AG04449 (cell line): Measurements from ENCODE around the gene EIPR1.

Source experiments
- CTCF ChIA-PET: fragments of 350-600 bp; formaldehyde crosslinking; extraction: SDS; loops from one replicate; lab custom pipeline; 2021; ENCODE audit warnings: antibody characterized with exemption; lab: Yijun Ruan, JAX
- POLR2A ChIA-PET: fragments of 400-600, 350-600 bp; formaldehyde crosslinking; extraction: SDS; loops from one replicate; lab custom pipeline; 2020; ENCODE audit warnings: antibody characterized with exemption, inconsistent platforms; lab: Yijun Ruan, JAX
- DNase-seq: peaks from one replicate; pipeline ENCODE4 v3.0.0-alpha.2; 2010; ENCODE audit warnings: low read depth, low spot score
- H3K4me3 ChIP-seq: 2 replicates; pipeline ENCODE4 v1.5.1; 2011; ENCODE audit warnings: low read depth, mild to moderate bottlenecking, control low read depth, low read length
- CTCF ChIP-seq: IDR thresholded peaks from one replicate; pipeline ENCODE4 v1.5.1; 2011; ENCODE audit warnings: mild to moderate bottlenecking, moderate library complexity, low read length, control low read depth, inconsistent platforms; ENCODE audit not compliant: insufficient read depth; ENCODE audit errors: missing control alignments

EIPR1 gene

GRCh38 chr2:3222636-3223035 is 155.0 kb downstream of the EIPR1 start:
- H3K4me3 ChIP-seq, result no peak overlapping the region
- ChIA-PET CTCF (no interaction called here), POLR2A (no interaction called here)
- no peak for TF ChIP-seq CTCF
- DNase-seq, result no peak

GRCh38 chr2:3219536-3219935 is 158.1 kb downstream of the EIPR1 start:
- DNase-seq, result no peak
- CTCF ChIA-PET, result no interaction called here
- no peak overlapping the region for H3K4me3 ChIP-seq
- POLR2A ChIA-PET, result no interaction called here
- TF ChIP-seq CTCF, result no peak

GRCh38 chr2:3217646-3218045 is 160.0 kb downstream of the EIPR1 start:
- TF ChIP-seq CTCF, result no peak
- POLR2A ChIA-PET, result no interaction called here
- no peak overlapping the region for H3K4me3 ChIP-seq
- CTCF ChIA-PET, result no interaction called here
- no peak for DNase-seq

- POLR2A ChIA-PET, result no interaction called here
- H3K4me3 ChIP-seq, result no peak overlapping the region
- no peak for TF ChIP-seq CTCF
- DNase-seq, result no peak
- CTCF ChIA-PET, result no interaction called here
These were observed 160.7 kb downstream of the EIPR1 start for GRCh38 chr2:3216841-3217495.

- TF ChIP-seq CTCF, result no peak
- CTCF ChIA-PET, result no interaction called here
- H3K4me3 ChIP-seq, result no peak overlapping the region
- no peak for DNase-seq
- POLR2A ChIA-PET, result no interaction called here
These were observed 162.7 kb downstream of the EIPR1 start for GRCh38 chr2:3214806-3215404.

- ChIA-PET CTCF (no interaction called here), POLR2A (no interaction called here)
- no peak overlapping the region for H3K4me3 ChIP-seq
- TF ChIP-seq CTCF, result no peak
- DNase-seq, result no peak
These were observed 163.6 kb downstream of the EIPR1 start for GRCh38 chr2:3214065-3214464.
